Memory B cell (primary cell): ENCODE measurements around the gene ABCC9.

Experiments
- ATAC-seq: fragments of 150-1000 bp; cut with Tn5 transposase; 2 replicates; pipeline ENCODE4 v1.10.0; 2021; ENCODE audit warnings: low read depth, mild to moderate bottlenecking, moderate library complexity
- DNase-seq, 2 donors: peaks; one replicate each; pipeline ENCODE4 v3.0.0; 2022; ENCODE audit warnings: low spot score in 2 of 2
- H3K27ac Mint-ChIP-seq: one replicate; pipeline ENCODE4 v1.8.0; 2022; ENCODE audit warnings: mild to moderate bottlenecking, moderate library complexity, mixed read lengths
- H3K27me3 Mint-ChIP-seq: one replicate; pipeline ENCODE4 v1.8.0; 2022; ENCODE audit warnings: mixed read lengths
- H3K36me3 Mint-ChIP-seq: one replicate; pipeline ENCODE4 v1.8.0; 2022; ENCODE audit warnings: mild to moderate bottlenecking, mixed read lengths
- H3K4me1 Mint-ChIP-seq: one replicate; pipeline ENCODE4 v1.8.0; 2022; ENCODE audit warnings: mixed read lengths
- H3K4me3 Mint-ChIP-seq: one replicate; pipeline ENCODE4 v1.8.0; 2022; ENCODE audit warnings: mild to moderate bottlenecking, moderate library complexity, mixed read lengths
- H3K9me3 Mint-ChIP-seq: one replicate; pipeline ENCODE4 v1.8.0; 2022; ENCODE audit warnings: mixed read lengths

The ABCC9 gene

DNA sequence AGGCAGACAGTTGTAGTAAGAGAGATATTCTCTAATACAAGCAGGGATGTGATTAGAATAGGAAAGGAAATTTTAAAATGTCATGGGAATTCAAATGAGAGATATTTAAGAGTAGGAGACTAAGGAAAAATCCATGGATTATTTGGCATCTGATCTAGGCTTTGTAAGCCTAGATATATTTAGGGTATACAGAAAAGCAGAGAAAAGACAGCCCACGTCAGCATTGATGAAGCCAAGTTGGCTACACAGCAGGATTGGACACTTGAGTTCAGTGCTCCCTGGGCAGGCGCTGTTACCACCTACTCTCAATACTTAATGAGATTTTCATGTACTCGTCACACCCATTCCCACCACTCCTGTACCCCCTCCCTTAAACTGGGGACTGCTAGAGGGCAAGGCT lies 165.1 kb downstream of the ABCC9 start:
- H3K27me3 Mint-ChIP-seq: peaks cover 6% of the 10 kb centered on the region

DNA sequence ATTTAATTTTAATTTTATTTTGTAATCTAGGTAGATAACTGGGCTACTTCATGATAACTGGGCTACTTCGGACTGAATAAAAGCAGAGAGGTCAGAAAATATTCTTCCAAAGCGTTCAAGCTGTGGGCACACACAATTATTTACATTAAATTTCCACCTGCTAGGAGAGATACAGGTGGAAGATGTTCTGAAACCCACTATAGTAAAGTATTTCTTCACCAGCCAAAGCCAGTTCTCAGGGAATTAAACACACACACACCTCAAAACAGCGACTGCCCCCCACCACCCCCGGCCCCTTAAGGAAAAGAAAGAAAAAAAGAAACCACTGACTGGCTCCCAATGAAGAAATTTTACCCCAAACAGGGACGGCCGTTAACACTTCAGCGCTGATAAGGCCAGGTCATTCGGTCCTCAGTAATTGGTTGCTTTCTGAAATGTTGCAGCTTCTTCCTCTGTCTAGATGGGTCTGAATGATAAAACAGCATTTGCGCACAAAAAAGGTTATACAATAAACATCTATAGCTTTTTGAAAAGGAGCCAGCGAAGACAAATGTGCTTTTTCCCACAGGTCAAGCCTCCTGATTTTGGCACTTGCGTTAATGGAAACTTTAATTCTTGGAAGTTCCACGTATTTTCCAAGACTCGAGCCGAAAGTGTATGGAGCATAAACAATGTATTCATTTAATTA lies 165.9 kb downstream of the ABCC9 start:
- Mint-ChIP-seq H3K36me3 (no peaks in the 10 kb centered on the region), H3K27ac (no peak overlapping the region), H3K4me3 (no peak overlapping the region), H3K9me3 (no peaks in the 10 kb centered on the region), H3K27me3 (peaks cover 6% of the 10 kb centered on the region), H3K4me1 (peaks cover 4% of the 10 kb centered on the region)
- DNase-seq: no peak
- no peak for ATAC-seq

More for the DNA sequence above, 165.1 kb downstream of the ABCC9 start:
- Mint-ChIP-seq H3K27ac (no peak overlapping the region), H3K4me1 (peaks cover 4% of the 10 kb centered on the region), H3K36me3 (no peaks in the 10 kb centered on the region), H3K9me3 (no peaks in the 10 kb centered on the region), H3K4me3 (no peak overlapping the region)
- ATAC-seq: no peak
- no peak for DNase-seq

DNA sequence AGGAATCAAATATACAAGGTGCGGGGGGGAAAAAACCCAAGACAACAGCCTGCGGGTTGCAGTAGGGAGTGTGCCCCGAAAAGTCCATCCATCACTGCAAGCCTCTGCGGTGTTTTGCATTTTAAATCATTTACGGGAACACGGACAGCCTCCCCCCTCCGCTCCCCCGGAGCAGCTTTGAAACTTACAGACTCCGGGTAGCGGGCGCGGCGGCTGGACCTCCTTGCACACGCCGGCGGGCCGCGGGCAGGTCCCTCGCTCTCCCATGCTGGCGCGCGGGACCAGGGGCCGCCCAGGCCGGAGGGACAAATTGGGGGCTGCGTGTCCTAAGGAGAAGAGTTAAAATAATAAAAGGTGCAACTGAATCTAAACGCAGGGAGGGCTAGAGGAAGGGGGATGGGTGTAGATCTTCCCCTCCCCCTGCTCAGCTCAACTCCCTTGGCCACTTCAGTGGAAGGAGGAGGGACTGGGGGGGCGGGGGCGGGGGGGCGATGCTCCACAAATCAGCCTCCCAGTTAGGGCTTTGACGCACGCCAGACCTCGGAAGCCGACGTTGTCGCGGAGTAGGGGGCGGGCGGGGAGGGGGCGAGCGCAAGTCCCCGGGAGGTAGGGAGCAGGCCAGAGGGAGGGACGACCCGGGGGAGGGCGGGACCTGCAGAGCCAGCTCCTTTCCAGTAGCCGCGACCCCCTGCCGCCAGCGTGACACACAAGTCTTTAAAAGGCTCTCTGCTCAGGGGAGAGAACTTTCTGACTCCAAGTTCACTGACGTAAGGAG lies 166.7 kb downstream of the ABCC9 start, which contains the start of gene KCNJ8:
Gene KCNJ8 (minus strand): TSS at position 349 of the 775 bp plus-strand sequence. CDS start 1,090 bp downstream, outside the sequence.
- no peaks in the 10 kb centered on the region for H3K9me3 Mint-ChIP-seq
- H3K36me3 Mint-ChIP-seq: no peaks in the 10 kb centered on the region
- H3K27me3 Mint-ChIP-seq: peaks cover 6% of the 10 kb centered on the region
- DNase-seq: no peak
- peak within 1 kb of the TSS; percentile 32 for H3K4me3 Mint-ChIP-seq
- H3K4me1 Mint-ChIP-seq: peaks cover 4% of the 10 kb centered on the region
- no peak within 1 kb of the TSS for H3K27ac Mint-ChIP-seq
- no peak for ATAC-seq

DNA sequence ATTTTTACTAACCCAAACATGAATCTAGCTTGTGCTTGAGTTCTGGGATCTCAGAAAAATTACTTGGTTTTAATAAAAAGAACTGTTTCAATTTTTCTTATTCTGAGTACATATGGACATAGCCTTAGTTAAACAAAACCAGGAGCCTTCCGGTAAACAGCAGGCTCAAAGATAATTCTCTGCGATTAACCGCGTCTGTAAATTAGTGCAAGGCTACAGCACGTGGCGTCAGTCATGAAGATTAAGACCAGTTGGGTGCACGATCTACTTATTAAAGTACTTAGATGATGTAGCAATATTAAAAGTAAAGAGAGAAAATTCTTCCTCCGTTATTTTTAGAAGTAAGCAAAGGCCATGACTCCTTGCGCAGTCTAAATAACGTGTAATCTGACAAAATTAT lies 167.4 kb downstream of the ABCC9 start:
- H3K4me3 Mint-ChIP-seq: no peak overlapping the region
- ATAC-seq: no peak
- peaks cover 8% of the 10 kb centered on the region for H3K27me3 Mint-ChIP-seq

DNA sequence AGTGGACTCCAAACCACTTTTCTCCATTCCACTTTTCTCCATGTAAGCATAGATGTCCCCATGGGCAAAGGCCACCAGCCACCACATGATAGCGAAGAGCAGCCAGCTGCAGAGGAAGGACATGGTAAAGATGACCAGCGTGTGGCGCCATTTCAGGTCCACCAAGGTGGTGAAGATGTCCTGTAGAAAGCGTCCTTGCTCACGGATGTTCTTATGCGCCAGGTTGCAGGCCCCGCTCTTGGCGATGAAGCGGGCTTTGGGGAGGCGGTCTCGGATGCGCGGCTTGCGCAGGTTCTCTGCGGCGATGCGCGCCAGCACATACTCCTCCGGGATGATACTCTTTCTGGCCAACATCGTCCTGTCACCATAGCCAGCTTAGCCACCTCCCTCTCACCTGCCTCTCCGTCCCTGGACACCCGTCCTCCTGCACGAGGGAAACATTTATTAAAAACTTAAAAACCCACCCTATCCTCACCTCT lies 167.9 kb downstream of the ABCC9 start:
- peaks cover 4% of the 10 kb centered on the region for H3K4me1 Mint-ChIP-seq
- H3K4me3 Mint-ChIP-seq: no peak overlapping the region
- no peaks in the 10 kb centered on the region for H3K36me3 Mint-ChIP-seq
- ATAC-seq (no peak), DNase-seq (no peak)
- H3K27ac Mint-ChIP-seq: no peak overlapping the region
- peaks cover 8% of the 10 kb centered on the region for H3K27me3 Mint-ChIP-seq
- no peaks in the 10 kb centered on the region for H3K9me3 Mint-ChIP-seq

More for the DNA sequence above, 167.4 kb downstream of the ABCC9 start:
- Mint-ChIP-seq H3K9me3 (no peaks in the 10 kb centered on the region), H3K4me1 (peaks cover 4% of the 10 kb centered on the region), H3K27ac (no peak overlapping the region), H3K36me3 (no peaks in the 10 kb centered on the region)
- DNase-seq: no peak

DNA sequence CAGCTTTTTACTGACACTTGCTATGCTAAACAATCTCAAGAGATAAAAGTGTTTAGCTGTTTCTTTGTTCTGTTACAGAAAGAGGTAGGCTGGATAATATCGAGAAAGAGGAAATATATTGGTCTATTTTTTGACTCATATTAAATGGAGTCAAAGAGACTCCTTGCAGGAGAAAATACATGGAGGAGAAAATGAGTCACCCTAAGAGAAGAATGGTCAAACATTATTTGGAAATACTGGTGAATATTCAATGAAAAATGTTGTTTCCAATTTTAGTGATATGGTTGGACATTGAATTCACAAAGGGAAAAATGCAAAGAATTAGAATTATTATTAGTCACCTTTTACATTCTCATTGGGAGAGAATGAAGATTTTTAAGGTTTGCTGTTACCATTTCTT lies 169.9 kb downstream of the ABCC9 start:
- Mint-ChIP-seq H3K4me1 (peaks cover 4% of the 10 kb centered on the region), H3K9me3 (no peaks in the 10 kb centered on the region), H3K27ac (no peak overlapping the region), H3K36me3 (no peaks in the 10 kb centered on the region), H3K27me3 (peaks cover 8% of the 10 kb centered on the region), H3K4me3 (no peak overlapping the region)
- no peak for ATAC-seq
- DNase-seq: no peak

DNA sequence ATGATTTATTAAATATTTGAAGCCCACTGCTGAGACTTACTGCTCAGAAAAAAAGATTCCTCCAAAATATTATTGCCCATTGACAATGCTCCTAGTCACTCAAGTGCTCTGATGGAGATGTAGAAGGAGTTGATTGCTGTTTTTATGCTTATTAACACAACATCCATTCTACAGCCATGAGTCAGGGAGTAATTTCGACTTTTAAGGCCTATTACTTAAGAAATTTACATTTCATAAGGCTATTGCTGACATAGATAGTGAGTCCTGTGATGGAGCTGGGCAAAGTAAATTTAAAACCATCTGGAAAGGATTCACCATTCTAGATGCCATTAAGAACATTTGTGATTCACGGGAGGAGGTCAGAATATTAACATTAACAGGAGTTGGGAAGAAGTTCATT lies 171.9 kb downstream of the ABCC9 start:
- H3K4me3 Mint-ChIP-seq: no peak overlapping the region
- no peak for DNase-seq
- no peaks in the 10 kb centered on the region for H3K9me3 Mint-ChIP-seq
- peaks cover 4% of the 10 kb centered on the region for H3K4me1 Mint-ChIP-seq
- peaks cover 5% of the 10 kb centered on the region for H3K27me3 Mint-ChIP-seq
- no peak overlapping the region for H3K27ac Mint-ChIP-seq
- ATAC-seq: no peak
- no peaks in the 10 kb centered on the region for H3K36me3 Mint-ChIP-seq

DNA sequence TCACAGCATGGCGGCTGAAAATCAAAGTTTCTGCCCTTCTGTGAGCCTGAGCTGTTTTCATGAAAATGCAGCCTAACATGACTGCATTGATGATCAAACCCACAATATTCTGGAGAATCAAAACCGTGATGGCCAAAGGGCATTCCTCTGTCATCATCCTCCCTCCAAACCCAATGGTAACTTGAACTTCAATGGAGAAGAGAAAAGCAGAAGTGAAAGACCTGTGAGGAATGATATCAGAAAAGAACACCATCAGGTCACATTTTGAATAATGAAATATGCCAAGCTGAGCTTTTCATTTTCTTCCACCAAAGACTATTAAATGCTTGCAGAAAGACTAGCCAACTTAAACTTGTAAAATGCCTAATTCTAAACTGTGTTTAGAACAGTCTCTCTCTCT lies 174.8 kb downstream of the ABCC9 start:
- ATAC-seq: no peak
- Mint-ChIP-seq H3K27ac (no peak overlapping the region), H3K4me1 (no peaks in the 10 kb centered on the region), H3K9me3 (no peaks in the 10 kb centered on the region), H3K4me3 (no peak overlapping the region), H3K36me3 (no peaks in the 10 kb centered on the region), H3K27me3 (peaks cover 2% of the 10 kb centered on the region)
- no peak for DNase-seq

DNA sequence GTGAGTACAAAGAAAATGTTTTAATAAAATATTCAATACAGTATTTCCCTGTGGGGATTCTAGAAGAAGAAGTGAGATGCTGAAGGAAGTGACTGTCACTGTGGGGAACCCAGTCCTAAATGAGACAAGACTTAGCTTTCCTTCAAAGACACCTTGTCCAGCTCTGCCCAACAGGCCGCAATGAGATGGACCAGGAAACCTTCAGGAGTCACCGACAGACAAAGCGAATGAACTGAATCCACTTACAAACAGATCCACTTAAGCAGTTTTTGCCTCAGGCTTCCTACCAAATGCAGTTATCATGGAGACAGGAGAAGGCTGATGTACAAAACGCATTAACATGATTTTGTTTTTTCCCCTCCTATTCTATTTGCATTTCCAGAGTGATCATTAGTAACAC lies 176.3 kb downstream of the ABCC9 start:
- Mint-ChIP-seq H3K27me3 (peaks cover 2% of the 10 kb centered on the region), H3K4me3 (no peak overlapping the region), H3K27ac (no peak overlapping the region), H3K9me3 (no peaks in the 10 kb centered on the region), H3K36me3 (no peaks in the 10 kb centered on the region), H3K4me1 (no peaks in the 10 kb centered on the region)
- no peak for ATAC-seq
- no peak for DNase-seq

DNA sequence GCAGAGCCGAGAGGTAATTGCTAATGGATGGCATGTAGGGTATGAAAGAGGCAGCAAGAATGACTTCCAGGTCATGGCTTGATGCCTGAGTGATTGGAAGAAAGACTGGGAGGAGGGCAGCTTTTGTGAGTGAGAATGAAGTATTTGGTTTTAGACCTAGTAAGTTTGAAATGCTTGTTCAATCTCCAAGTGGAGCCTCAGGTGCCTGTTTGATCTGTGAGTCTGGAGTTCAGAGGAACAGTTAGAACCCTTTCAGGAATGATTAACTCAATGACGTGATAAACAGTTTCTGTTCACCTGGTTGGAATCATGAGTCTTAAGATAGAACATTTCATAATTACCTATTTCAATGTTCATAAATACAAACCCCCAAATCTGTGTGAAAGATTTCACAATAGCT lies 177.2 kb downstream of the ABCC9 start:
- Mint-ChIP-seq H3K36me3 (no peaks in the 10 kb centered on the region), H3K4me3 (no peak overlapping the region), H3K4me1 (no peaks in the 10 kb centered on the region), H3K27ac (no peak overlapping the region), H3K9me3 (peaks cover 1% of the 10 kb centered on the region), H3K27me3 (no peaks in the 10 kb centered on the region)
- ATAC-seq (no peak), DNase-seq (no peak)

DNA sequence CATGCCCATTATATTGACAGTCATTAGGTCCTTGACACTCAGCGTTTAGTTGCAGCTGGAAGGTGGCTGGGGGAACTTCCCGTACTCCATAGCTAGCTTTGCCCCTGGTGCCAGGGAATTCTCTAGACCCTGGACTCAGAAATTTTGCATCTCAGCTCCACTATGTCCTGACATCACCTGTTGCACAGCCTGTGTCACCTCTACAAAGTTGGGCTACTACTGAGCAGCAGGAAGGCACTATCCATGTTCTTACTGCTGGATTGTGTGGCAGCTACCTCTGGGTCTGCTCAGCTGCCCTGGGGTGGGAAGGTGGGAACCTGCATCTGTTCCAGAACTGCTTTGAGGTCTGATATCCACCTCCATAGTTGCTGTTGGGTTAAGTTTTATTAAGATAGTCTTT lies 177.7 kb downstream of the ABCC9 start:
- H3K27ac Mint-ChIP-seq: no peak overlapping the region

DNA sequence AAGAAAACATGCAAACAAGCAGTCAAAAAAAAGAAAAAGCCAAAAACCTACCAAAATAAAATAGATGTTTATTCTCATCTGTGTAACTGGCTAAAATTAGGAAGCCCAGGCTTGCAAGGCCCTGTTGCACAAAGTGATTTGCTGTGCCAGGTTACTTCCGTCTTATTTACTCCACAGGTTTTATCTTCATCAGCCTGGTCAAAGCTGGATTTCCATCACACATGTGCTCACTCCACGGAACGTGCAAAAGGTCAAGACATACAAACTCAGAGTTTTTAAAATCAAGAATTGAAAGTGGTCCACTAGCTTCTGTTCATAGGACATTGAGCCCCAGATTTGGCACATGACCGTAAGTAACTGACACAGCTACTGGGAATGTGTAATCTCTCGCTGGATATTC lies 181.5 kb downstream of the ABCC9 start:
- ATAC-seq: no peak
- Mint-ChIP-seq H3K4me1 (no peaks in the 10 kb centered on the region), H3K4me3 (no peak overlapping the region), H3K36me3 (no peaks in the 10 kb centered on the region), H3K9me3 (peaks cover 1% of the 10 kb centered on the region), H3K27me3 (peaks cover 1% of the 10 kb centered on the region), H3K27ac (no peak overlapping the region)
- no peak for DNase-seq

More for the DNA sequence above, 177.7 kb downstream of the ABCC9 start:
- DNase-seq (no peak), ATAC-seq (no peak)
- Mint-ChIP-seq H3K4me3 (no peak overlapping the region), H3K9me3 (peaks cover 1% of the 10 kb centered on the region), H3K36me3 (no peaks in the 10 kb centered on the region), H3K4me1 (no peaks in the 10 kb centered on the region), H3K27me3 (no peaks in the 10 kb centered on the region)

DNA sequence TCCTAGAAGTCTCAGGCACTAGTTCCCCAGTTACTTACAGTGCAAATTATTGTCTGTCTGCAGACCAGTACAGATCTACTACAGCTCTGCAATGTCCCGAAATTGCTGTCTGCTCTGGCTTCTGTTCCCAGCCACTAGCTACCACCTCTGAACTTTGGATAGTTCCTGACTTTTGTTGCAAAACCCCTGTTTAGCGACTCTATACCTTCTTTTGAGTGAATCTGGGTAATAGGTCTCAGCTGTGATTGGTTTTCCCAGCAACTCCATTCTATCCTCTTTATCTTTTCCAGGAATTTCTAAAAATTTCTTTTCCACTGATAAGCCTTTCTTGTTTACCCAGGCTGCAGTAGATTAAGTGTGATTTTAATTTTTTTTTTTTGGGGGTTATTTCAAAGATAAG lies 183.5 kb downstream of the ABCC9 start:
- Mint-ChIP-seq H3K27ac (no peak overlapping the region), H3K27me3 (peaks cover 1% of the 10 kb centered on the region), H3K9me3 (peaks cover 1% of the 10 kb centered on the region), H3K4me1 (no peaks in the 10 kb centered on the region), H3K36me3 (no peaks in the 10 kb centered on the region), H3K4me3 (no peak overlapping the region)
- no peak for DNase-seq
- no peak for ATAC-seq

DNA sequence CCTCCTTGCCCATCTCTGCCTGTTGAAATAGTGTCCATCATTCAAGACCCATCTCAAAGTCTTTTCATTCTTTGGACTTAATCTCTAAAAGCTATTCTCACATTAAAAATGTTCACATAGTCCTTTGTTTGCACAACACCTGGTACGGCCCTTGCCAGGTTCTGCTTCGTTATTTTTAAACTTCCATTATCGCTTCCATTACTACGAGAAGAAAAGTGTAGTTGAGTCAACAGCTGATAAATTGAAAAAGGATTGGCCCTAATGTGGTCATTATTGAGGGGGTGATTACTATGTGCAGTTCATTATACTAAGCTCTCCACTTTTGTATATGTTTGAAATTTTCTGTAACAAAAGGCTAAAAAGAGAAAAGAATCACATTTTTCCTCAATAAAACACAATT lies 184.5 kb downstream of the ABCC9 start:
- DNase-seq (no peak), ATAC-seq (no peak)
- H3K4me1 Mint-ChIP-seq: no peaks in the 10 kb centered on the region
- H3K9me3 Mint-ChIP-seq: peaks cover 1% of the 10 kb centered on the region
- H3K36me3 Mint-ChIP-seq: no peaks in the 10 kb centered on the region
- peaks cover 1% of the 10 kb centered on the region for H3K27me3 Mint-ChIP-seq
- H3K4me3 Mint-ChIP-seq: no peak overlapping the region
- H3K27ac Mint-ChIP-seq: no peak overlapping the region
